B cell (primary cell): ENCODE results near the gene SPPL2C.

Source experiments
- EZH2 ChIP-seq: IDR thresholded peaks from 2 replicates; pipeline ENCODE4 v1.6.1; 2012; ENCODE audit warnings: borderline replicate concordance, low read depth, mild to moderate bottlenecking, moderate library complexity, low read length; ENCODE audit not compliant: insufficient read depth, poor library complexity, severe bottlenecking
- TF ChIP-seq, protein P1 (sequence below): fragments of 200-600 bp; IDR thresholded peaks from one replicate; pipeline ENCODE4 v1.8.0; 2022; ENCODE audit warnings: antibody characterized with exemption, mild to moderate bottlenecking

- TF ChIP-seq, protein P1, sequence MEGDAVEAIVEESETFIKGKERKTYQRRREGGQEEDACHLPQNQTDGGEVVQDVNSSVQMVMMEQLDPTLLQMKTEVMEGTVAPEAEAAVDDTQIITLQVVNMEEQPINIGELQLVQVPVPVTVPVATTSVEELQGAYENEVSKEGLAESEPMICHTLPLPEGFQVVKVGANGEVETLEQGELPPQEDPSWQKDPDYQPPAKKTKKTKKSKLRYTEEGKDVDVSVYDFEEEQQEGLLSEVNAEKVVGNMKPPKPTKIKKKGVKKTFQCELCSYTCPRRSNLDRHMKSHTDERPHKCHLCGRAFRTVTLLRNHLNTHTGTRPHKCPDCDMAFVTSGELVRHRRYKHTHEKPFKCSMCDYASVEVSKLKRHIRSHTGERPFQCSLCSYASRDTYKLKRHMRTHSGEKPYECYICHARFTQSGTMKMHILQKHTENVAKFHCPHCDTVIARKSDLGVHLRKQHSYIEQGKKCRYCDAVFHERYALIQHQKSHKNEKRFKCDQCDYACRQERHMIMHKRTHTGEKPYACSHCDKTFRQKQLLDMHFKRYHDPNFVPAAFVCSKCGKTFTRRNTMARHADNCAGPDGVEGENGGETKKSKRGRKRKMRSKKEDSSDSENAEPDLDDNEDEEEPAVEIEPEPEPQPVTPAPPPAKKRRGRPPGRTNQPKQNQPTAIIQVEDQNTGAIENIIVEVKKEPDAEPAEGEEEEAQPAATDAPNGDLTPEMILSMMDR, result no peak
- no peak for TF ChIP-seq EZH2
Observed at GRCh38 chr17:45819632-45820031, 25.0 kb upstream of the SPPL2C start.
